ENCODE data around the gene CORO6.

CORO6 gene

GRCh38 chr17:29640413-29640812, 17.7 kb upstream of the CORO6 start:
- no peak for DNase-seq (ENCODE audit: insufficient read length, low spot score)
- no peak for FAIRE-seq

- no peak for DNase-seq (ENCODE audit: insufficient read length, low spot score)
- no peak for FAIRE-seq
Measured at GRCh38 chr17:29633886-29634285, 11.2 kb upstream of the CORO6 start.

- no peak for FAIRE-seq
- no peak for DNase-seq (ENCODE audit: insufficient read length, low spot score)
Measured at GRCh38 chr17:29630630-29631193, 8.0 kb upstream of the CORO6 start.

GRCh38 chr17:29629839-29630238, 7.1 kb upstream of the CORO6 start:
- FAIRE-seq (no peak), DNase-seq (ENCODE audit: insufficient read length, low spot score) (no peak)

GRCh38 chr17:29628644-29629043, 5.9 kb upstream of the CORO6 start:
- FAIRE-seq (no peak), DNase-seq (ENCODE audit: insufficient read length, low spot score) (no peak)

GRCh38 chr17:29627951-29628350, 5.2 kb upstream of the CORO6 start:
- FAIRE-seq = no peak

GRCh38 chr17:29625037-29625750, 2.5 kb upstream of the CORO6 start:
- DNase-seq (ENCODE audit: insufficient read length, low spot score) (no peak), FAIRE-seq (peak; percentile 4)

More at GRCh38 chr17:29627951-29628350, 5.2 kb upstream of the CORO6 start:
- no peak for DNase-seq (ENCODE audit: insufficient read length, low spot score)

GRCh38 chr17:29624586-29624985, 1.9 kb upstream of the CORO6 start:
- FAIRE-seq (no peak), DNase-seq (ENCODE audit: insufficient read length, low spot score) (no peak)

- DNase-seq (ENCODE audit: insufficient read length, low spot score) (no peak), FAIRE-seq (no peak)
Measured at GRCh38 chr17:29623283-29623647, 553 bp upstream of the CORO6 start.

GRCh38 chr17:29621751-29622194, 939 bp downstream of the CORO6 start:
- no peak for FAIRE-seq
- no peak for DNase-seq (ENCODE audit: insufficient read length, low spot score)

GRCh38 chr17:29620779-29621500, 1.8 kb downstream of the CORO6 start:
- FAIRE-seq = no peak
- DNase-seq (ENCODE audit: insufficient read length, low spot score) = no peak

GRCh38 chr17:29620271-29620670, 2.4 kb downstream of the CORO6 start:
- FAIRE-seq = no peak

GRCh38 chr17:29619251-29619650, 3.5 kb downstream of the CORO6 start:
- DNase-seq (ENCODE audit: insufficient read length, low spot score) (peak; percentile 65), FAIRE-seq (no peak)

More at GRCh38 chr17:29620271-29620670, 2.4 kb downstream of the CORO6 start:
- DNase-seq (ENCODE audit: insufficient read length, low spot score) = peak; percentile 74

- no peak for DNase-seq (ENCODE audit: insufficient read length, low spot score)
- no peak for FAIRE-seq
Measured at GRCh38 chr17:29618272-29619065, 4.2 kb downstream of the CORO6 start.

- FAIRE-seq (no peak), DNase-seq (ENCODE audit: insufficient read length, low spot score) (no peak)
Measured at GRCh38 chr17:29617481-29618271, 5.0 kb downstream of the CORO6 start.

GRCh38 chr17:29617125-29617480, 5.6 kb downstream of the CORO6 start:
- FAIRE-seq (no peak), DNase-seq (ENCODE audit: insufficient read length, low spot score) (no peak)

GRCh38 chr17:29616300-29617048, 6.2 kb downstream of the CORO6 start:
- FAIRE-seq (no peak), DNase-seq (ENCODE audit: insufficient read length, low spot score) (no peak)

- DNase-seq (ENCODE audit: insufficient read length, low spot score) (no peak), FAIRE-seq (no peak)
Measured at GRCh38 chr17:29615492-29616299, 7.0 kb downstream of the CORO6 start.

- DNase-seq (ENCODE audit: insufficient read length, low spot score) (no peak), FAIRE-seq (peak; percentile 40)
Measured at GRCh38 chr17:29615048-29615385, 7.7 kb downstream of the CORO6 start.
